Activated naive CD4-positive, alpha-beta T cell treated with anti-CD3 and anti-CD28 coated beads for 36 hours (primary cell): ENCODE data around the gene SOX18. TPM values are rescaled to one million over a fixed set of nuclear protein-coding genes. Genes with fewer than 3 reads are reported as not detected.

ENCODE experiments used
- CTCF ChIA-PET: fragments of 350-600 bp; sonication (Branson Sonifier 250); formaldehyde crosslinking; loops from one replicate; lab custom pipeline; 2021; ENCODE audit warnings: antibody characterized with exemption; lab: Charles Lee
- DNase-seq: peaks from one replicate; pipeline ENCODE4 v3.0.0-alpha.2; 2020
- H3K27ac Mint-ChIP-seq: one replicate; pipeline ENCODE4 v1.8.0; 2021; ENCODE audit warnings: mild to moderate bottlenecking, mixed read lengths
- H3K27me3 Mint-ChIP-seq: one replicate; pipeline ENCODE4 v1.8.0; 2021; ENCODE audit warnings: low read depth, mixed read lengths
- H3K36me3 Mint-ChIP-seq: one replicate; pipeline ENCODE4 v1.8.0; 2021; ENCODE audit warnings: low read depth, mixed read lengths
- H3K4me1 Mint-ChIP-seq: one replicate; pipeline ENCODE4 v1.8.0; 2021; ENCODE audit warnings: low read depth, mixed read lengths
- H3K4me3 Mint-ChIP-seq: one replicate; pipeline ENCODE4 v1.8.0; 2021; ENCODE audit warnings: mild to moderate bottlenecking, moderate library complexity, mixed read lengths
- H3K9me3 Mint-ChIP-seq: one replicate; pipeline ENCODE4 v1.8.0; 2021; ENCODE audit warnings: mixed read lengths
- intact Hi-C: fragments of 100-400 bp; cut with micrococcal nuclease; formaldehyde crosslinking; loops from one replicate; pipeline ENCODE4 v1.15.1; 2023
- total RNA-seq, 2 experiments: library from RNA; stranded (reverse); gene quantifications; one replicate each; pipeline ENCODE4 v1.2.3, GENCODE V29; 2021

The SOX18 gene
- total RNA-seq, 2 experiments from 2014 or later, result not detected

- H3K4me3 Mint-ChIP-seq, result no peak overlapping the region
- no peaks in the 10 kb centered on the region for H3K36me3 Mint-ChIP-seq
- H3K27ac Mint-ChIP-seq, result no peak overlapping the region
- H3K4me1 Mint-ChIP-seq, result peaks cover 42% of the 10 kb centered on the region
- CTCF ChIA-PET, result interaction anchor here (1.0 to 2.1 kb wide), 2 partner anchors 26 to 85 kb away, joined by 3 to 8 read pairs; partner anchors contain the start of gene PRPF6
- H3K27me3 Mint-ChIP-seq, result no peaks in the 10 kb centered on the region
- DNase-seq, result no peak
- no peaks in the 10 kb centered on the region for H3K9me3 Mint-ChIP-seq
- intact Hi-C loops, result loop anchor here (10.0 kb wide), 1 partner anchor 411 kb away; the partner anchor contains the start of genes RTEL1 and STMN3
These were observed 15.9 kb upstream of the SOX18 start for GRCh38 chr20:64065062-64065973.

DNA sequence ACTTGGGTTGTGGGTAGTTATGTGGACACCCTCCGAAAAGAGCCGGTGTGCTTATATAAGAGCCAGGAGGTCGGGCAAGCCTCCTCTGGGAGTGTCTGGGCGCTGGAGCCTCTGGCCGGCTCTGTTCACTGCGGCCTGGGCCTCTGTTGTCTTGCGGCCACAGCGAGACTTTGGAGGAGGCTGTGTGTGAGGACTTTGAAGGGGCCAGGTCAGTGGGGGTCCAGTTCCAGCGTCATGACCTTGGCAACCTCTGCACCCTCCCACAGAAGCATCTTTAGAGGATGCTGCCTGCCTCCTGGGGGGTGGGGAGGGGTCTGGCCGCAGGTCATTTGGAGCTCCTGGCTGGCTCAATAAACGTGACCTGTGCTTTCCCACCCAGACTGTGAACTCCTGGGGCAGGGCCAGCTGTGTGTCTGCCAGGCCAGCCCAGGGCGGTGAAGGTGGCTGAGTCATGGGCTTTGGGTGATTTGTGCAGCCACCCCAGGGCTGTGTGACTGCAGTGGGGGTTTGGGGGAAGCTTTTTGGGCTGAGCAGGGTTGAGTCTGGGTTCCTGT lies 14.8 kb upstream of the SOX18 start:
- H3K9me3 Mint-ChIP-seq, result no peaks in the 10 kb centered on the region
- CTCF ChIA-PET, result interaction anchor here (1.2 kb wide), 1 partner anchor 84 kb away, joined by 3 read pairs; the partner anchor contains the start of gene PRPF6
- intact Hi-C loops, result loop anchor here (10.0 kb wide), 1 partner anchor 409 kb away; the partner anchor contains the start of genes RTEL1 and STMN3
- H3K36me3 Mint-ChIP-seq, result no peaks in the 10 kb centered on the region
- no peak for DNase-seq
- H3K4me1 Mint-ChIP-seq, result peaks cover 42% of the 10 kb centered on the region
- no peaks in the 10 kb centered on the region for H3K27me3 Mint-ChIP-seq
- H3K27ac Mint-ChIP-seq, result no peak overlapping the region
- peak overlapping the region; percentile 89 for H3K4me3 Mint-ChIP-seq

GRCh38 chr20:64063389-64064144 lies 14.1 kb upstream of the SOX18 start:
- H3K36me3 Mint-ChIP-seq, result no peaks in the 10 kb centered on the region
- peaks cover 42% of the 10 kb centered on the region for H3K4me1 Mint-ChIP-seq
- intact Hi-C loops, result loop anchor here (1.0 to 10.0 kb wide), 5 partner anchors 14 to 409 kb away; partner anchors contain the start of genes PRPF6, RTEL1, STMN3 and UCKL1
- peak overlapping the region; percentile 89 for H3K4me3 Mint-ChIP-seq
- H3K27ac Mint-ChIP-seq, result peak overlapping the region; percentile 54
- H3K27me3 Mint-ChIP-seq, result no peaks in the 10 kb centered on the region
- peak; percentile 49 for DNase-seq
- H3K9me3 Mint-ChIP-seq, result no peaks in the 10 kb centered on the region
- CTCF ChIA-PET, result interaction anchor here (0.9 to 1.4 kb wide), 3 partner anchors 24 to 83 kb away, joined by 3 to 5 read pairs (median 3); partner anchors contain the start of gene PRPF6

GRCh38 chr20:64062596-64063388 lies 13.4 kb upstream of the SOX18 start, which contains the start of gene TCEA2:
Gene TCEA2 (plus strand): TSS chr20:64063198. CDS start chr20:64063313, 115 bp downstream.
- peaks cover 47% of the 10 kb centered on the region for H3K4me1 Mint-ChIP-seq
- intact Hi-C loops, result loop anchor here (1.0 to 10.0 kb wide), 5 partner anchors 15 to 408 kb away; partner anchors contain the start of genes PRPF6, RTEL1, STMN3 and UCKL1
- DNase-seq, result peak; percentile 98

DNA sequence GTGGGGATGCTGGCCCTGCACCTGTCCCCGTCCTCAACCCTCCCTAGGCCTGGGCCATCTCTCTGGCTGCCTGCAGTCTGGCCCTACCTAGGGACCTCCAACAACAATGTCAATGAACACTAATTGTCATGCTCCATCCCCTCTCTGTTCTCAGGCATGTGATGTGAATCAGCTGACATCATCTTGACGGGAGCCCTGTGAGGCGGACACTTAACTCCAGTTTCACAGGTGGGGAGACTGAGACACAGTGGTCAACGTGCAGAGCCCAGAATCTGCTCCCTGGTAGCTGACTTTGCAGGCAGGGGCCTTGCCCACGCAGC lies 12.8 kb upstream of the SOX18 start:
- CTCF ChIA-PET, result interaction anchor here (0.6 to 1.4 kb wide), 6 partner anchors 8 to 222 kb away, joined by 3 to 5 read pairs (median 3); partner anchors contain the start of genes PRPF6 and RGS19
- H3K9me3 Mint-ChIP-seq, result no peaks in the 10 kb centered on the region
- no peaks in the 10 kb centered on the region for H3K36me3 Mint-ChIP-seq
- no peak for DNase-seq
- peaks cover 49% of the 10 kb centered on the region for H3K4me1 Mint-ChIP-seq
- peak overlapping the region; percentile 89 for H3K4me3 Mint-ChIP-seq
- H3K27me3 Mint-ChIP-seq, result no peaks in the 10 kb centered on the region
- intact Hi-C loops, result loop anchor here (10.0 kb wide), 1 partner anchor 407 kb away; the partner anchor contains the start of genes RTEL1 and STMN3
- H3K27ac Mint-ChIP-seq, result no peak overlapping the region

More at GRCh38 chr20:64062596-64063388, 13.4 kb upstream of the SOX18 start, which contains the start of gene TCEA2:
- Mint-ChIP-seq H3K4me3 (peak within 1 kb of the TSS; percentile 89), H3K27me3 (no peaks in the 10 kb centered on the region), H3K9me3 (no peaks in the 10 kb centered on the region), H3K27ac (peak within 1 kb of the TSS; percentile 54), H3K36me3 (no peaks in the 10 kb centered on the region)
- CTCF ChIA-PET, result interaction anchor here (0.9 to 1.4 kb wide), 5 partner anchors 9 to 82 kb away, joined by 3 to 5 read pairs (median 3); partner anchors contain the start of genes PRPF6 and RGS19

DNA sequence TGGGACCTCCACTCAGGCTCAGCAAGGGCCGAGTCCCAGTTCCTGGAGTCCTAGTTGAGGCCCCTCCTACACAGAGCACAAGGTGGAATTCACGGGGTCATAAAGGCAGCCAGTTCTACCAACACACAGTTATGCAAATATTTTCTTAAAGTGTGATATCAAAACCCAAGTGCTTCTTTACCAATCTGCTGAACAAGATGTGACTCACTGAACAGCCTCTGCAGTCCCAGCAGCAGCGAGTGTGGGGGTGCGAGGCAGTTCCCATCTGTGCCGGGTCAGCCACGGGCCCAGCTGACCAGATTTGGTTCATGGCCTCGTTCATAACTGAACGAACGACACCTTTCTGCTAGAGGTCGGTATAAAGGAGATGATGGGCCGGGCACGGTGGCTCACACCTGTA lies 9.1 kb upstream of the SOX18 start:
- intact Hi-C loops, result loop anchor here (10.0 kb wide), 1 partner anchor 274 kb away; no protein-coding TSS in a partner anchor
- H3K36me3 Mint-ChIP-seq, result no peaks in the 10 kb centered on the region
- H3K4me3 Mint-ChIP-seq, result no peak overlapping the region
- H3K27ac Mint-ChIP-seq, result no peak overlapping the region
- DNase-seq, result no peak
- no peaks in the 10 kb centered on the region for H3K9me3 Mint-ChIP-seq
- CTCF ChIA-PET, result interaction anchor here (1.8 kb wide), 1 partner anchor 78 kb away, joined by 9 read pairs; the partner anchor contains the start of gene PRPF6
- H3K4me1 Mint-ChIP-seq, result peaks cover 15% of the 10 kb centered on the region
- H3K27me3 Mint-ChIP-seq, result no peaks in the 10 kb centered on the region

DNA sequence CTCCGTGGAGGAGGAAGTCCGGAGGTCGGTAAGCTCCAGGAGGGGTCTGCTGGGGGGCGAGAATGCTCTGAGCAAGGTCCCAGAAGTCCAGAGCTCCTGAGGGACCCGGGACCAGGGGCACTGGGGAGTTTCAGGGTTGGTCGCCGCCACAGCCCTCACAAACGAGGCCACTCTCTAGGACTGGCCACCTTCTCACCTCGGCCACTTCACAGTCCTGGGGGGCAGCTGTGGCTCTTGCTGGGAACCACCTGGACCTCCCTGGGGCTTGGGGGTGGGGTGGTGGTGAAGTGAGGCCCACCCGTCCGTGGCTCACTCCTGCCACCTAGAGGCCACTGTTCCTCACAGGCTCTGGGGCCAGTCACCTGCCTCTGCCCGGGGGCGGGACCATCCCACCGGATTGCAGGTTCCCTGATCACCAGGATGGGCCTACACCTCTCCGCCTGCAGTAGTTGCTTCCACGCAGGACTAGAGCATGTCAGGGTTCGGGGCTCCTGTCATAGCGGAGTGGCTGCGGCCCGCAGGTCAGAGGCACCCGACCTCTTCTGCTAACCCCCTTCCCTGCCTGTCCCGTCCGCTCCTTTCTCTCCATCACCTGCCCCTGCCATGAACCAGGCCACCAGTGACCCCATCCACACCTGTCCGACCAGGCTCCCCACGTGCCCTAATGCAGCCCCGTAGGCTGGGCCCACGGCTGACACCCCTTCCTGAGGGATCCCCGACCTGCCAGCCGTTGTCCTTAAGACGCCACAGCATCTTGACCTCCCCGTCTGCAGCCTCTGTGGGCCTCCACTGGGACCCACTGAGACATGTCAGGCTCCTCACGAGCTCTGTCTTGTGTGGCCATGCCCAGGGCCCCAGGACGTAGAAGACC lies 8.4 kb upstream of the SOX18 start:
- intact Hi-C loops, result loop anchor here (1.0 to 10.0 kb wide), 4 partner anchors 19 to 520 kb away; no protein-coding TSS in a partner anchor
- no peaks in the 10 kb centered on the region for H3K36me3 Mint-ChIP-seq
- CTCF ChIA-PET, result interaction anchor here (0.7 to 1.8 kb wide), 8 partner anchors 17 to 519 kb away, joined by 3 to 16 read pairs (median 4); partner anchors contain the start of gene PRPF6
- peak overlapping the region; percentile 56 for H3K4me3 Mint-ChIP-seq
- no peaks in the 10 kb centered on the region for H3K9me3 Mint-ChIP-seq
- peak; percentile 90 for DNase-seq
- H3K27ac Mint-ChIP-seq, result no peak overlapping the region
- H3K27me3 Mint-ChIP-seq, result peaks cover 5% of the 10 kb centered on the region
- peaks cover 19% of the 10 kb centered on the region for H3K4me1 Mint-ChIP-seq

GRCh38 chr20:64056889-64057627 lies 7.6 kb upstream of the SOX18 start:
- Mint-ChIP-seq H3K9me3 (no peaks in the 10 kb centered on the region), H3K27me3 (peaks cover 6% of the 10 kb centered on the region), H3K4me1 (peaks cover 19% of the 10 kb centered on the region), H3K36me3 (no peaks in the 10 kb centered on the region), H3K4me3 (peak overlapping the region; percentile 56), H3K27ac (no peak overlapping the region)
- CTCF ChIA-PET, result interaction anchor here (0.7 to 1.8 kb wide), 8 partner anchors 16 to 518 kb away, joined by 3 to 16 read pairs (median 4); partner anchors contain the start of gene PRPF6
- DNase-seq, result no peak
- intact Hi-C loops, result loop anchor here (1.0 to 10.0 kb wide), 4 partner anchors 18 to 519 kb away; no protein-coding TSS in a partner anchor

- Mint-ChIP-seq H3K4me3 (no peak overlapping the region), H3K27me3 (peaks cover 11% of the 10 kb centered on the region), H3K4me1 (peaks cover 17% of the 10 kb centered on the region), H3K27ac (no peak overlapping the region), H3K36me3 (no peaks in the 10 kb centered on the region), H3K9me3 (no peaks in the 10 kb centered on the region)
- intact Hi-C loops, result loop anchor here (10.0 kb wide), 1 partner anchor 272 kb away; no protein-coding TSS in a partner anchor
- CTCF ChIA-PET, result interaction anchor here (1.4 kb wide), 1 partner anchor 22 kb away, joined by 5 read pairs; no protein-coding TSS in a partner anchor
- no peak for DNase-seq
These were observed 7.1 kb upstream of the SOX18 start for GRCh38 chr20:64056639-64056888.
